SK-N-SH treated with all-trans-retinoic acid at 6 μM for 48 hours (cell line): ENCODE results near the gene HOMER1.

ENCODE experiments used
- ATAC-seq: fragments of 200-7000 bp; cut with Tn5 transposase; 3 replicates; pipeline ENCODE4 v1.9.1; 2020; ENCODE audit warnings: mild to moderate bottlenecking, moderate library complexity
- ARNTL ChIP-seq: fragments of 450-650 bp; formaldehyde crosslinking; IDR thresholded peaks from 2 replicates; pipeline ENCODE4 v1.5.0; 2020; ENCODE audit warnings: low read depth, mild to moderate bottlenecking, moderate library complexity, borderline replicate concordance
- BACH2 ChIP-seq: fragments of 250-450 bp; sonication (Bioruptor Pico); IDR thresholded peaks from 2 replicates; pipeline ENCODE4 v1.9.0; 2021; ENCODE audit warnings: mild to moderate bottlenecking, borderline replicate concordance
- CSDC2 ChIP-seq: fragments of 250-450 bp; sonication (Bioruptor Pico); IDR thresholded peaks from 2 replicates; pipeline ENCODE4 v1.5.0; 2020; ENCODE audit warnings: mild to moderate bottlenecking, moderate library complexity
- CSRNP3 ChIP-seq: fragments of 250-450 bp; sonication (Bioruptor Pico); IDR thresholded peaks from 2 replicates; pipeline ENCODE4 v1.5.1; 2021; ENCODE audit warnings: mild to moderate bottlenecking, moderate library complexity
- GLIS3 ChIP-seq: fragments of 250-450 bp; sonication (Bioruptor Pico); IDR thresholded peaks from 2 replicates; pipeline ENCODE4 v1.5.0; 2020; ENCODE audit warnings: mild to moderate bottlenecking, moderate library complexity
- ISL1 ChIP-seq: fragments of 250-450 bp; sonication (Bioruptor Pico); IDR thresholded peaks from 2 replicates; pipeline ENCODE4 v2.1.2; 2022; ENCODE audit warnings: mild to moderate bottlenecking, moderate library complexity
- PATZ1 ChIP-seq: fragments of 250-450 bp; sonication (Bioruptor Pico); IDR thresholded peaks from 2 replicates; pipeline ENCODE4 v1.8.0; 2020; ENCODE audit warnings: mild to moderate bottlenecking, moderate library complexity, borderline replicate concordance
- POU6F1 ChIP-seq: fragments of 250-450 bp; sonication (Bioruptor Pico); IDR thresholded peaks from 2 replicates; pipeline ENCODE4 v1.8.0; 2021; ENCODE audit warnings: low read depth, mild to moderate bottlenecking, moderate library complexity, borderline replicate concordance
- RARB ChIP-seq: fragments of 250-450 bp; sonication (Bioruptor Pico); IDR thresholded peaks from 2 replicates; pipeline ENCODE4 v1.8.0; 2021; ENCODE audit warnings: mild to moderate bottlenecking, moderate library complexity
- SNAI2 ChIP-seq: fragments of 250-450 bp; sonication (Bioruptor Pico); IDR thresholded peaks from 2 replicates; pipeline ENCODE4 v1.5.0; 2020; ENCODE audit warnings: mild to moderate bottlenecking, moderate library complexity
- TCF4 ChIP-seq: fragments of 250-450 bp; sonication (Bioruptor Pico); IDR thresholded peaks from 2 replicates; pipeline ENCODE4 v1.8.0; 2021; ENCODE audit warnings: mild to moderate bottlenecking, moderate library complexity, borderline replicate concordance
- TOX ChIP-seq: fragments of 250-450 bp; sonication (Bioruptor Pico); IDR thresholded peaks from 2 replicates; pipeline ENCODE4 v1.8.0; 2021; ENCODE audit warnings: mild to moderate bottlenecking, moderate library complexity, borderline replicate concordance
- TSHZ2 ChIP-seq: fragments of 250-450 bp; sonication (Bioruptor Pico); IDR thresholded peaks from 2 replicates; pipeline ENCODE4 v1.5.0; 2020; ENCODE audit warnings: mild to moderate bottlenecking, moderate library complexity
- ZC3H10 ChIP-seq: fragments of 250-450 bp; sonication (Bioruptor Pico); IDR thresholded peaks from 2 replicates; pipeline ENCODE4 v1.5.1; 2021; ENCODE audit warnings: mild to moderate bottlenecking, moderate library complexity
- ZFP30 ChIP-seq: fragments of 450-650 bp; formaldehyde crosslinking; IDR thresholded peaks from 2 replicates; pipeline ENCODE4 v1.5.0; 2022; ENCODE audit warnings: mild to moderate bottlenecking, moderate library complexity
- ZNF565 ChIP-seq: fragments of 450-650 bp; formaldehyde crosslinking; conservative IDR thresholded peaks from 2 replicates; pipeline ENCODE4 v1.5.0; 2020; ENCODE audit warnings: low read depth, mild to moderate bottlenecking, moderate library complexity
- ZNF8 ChIP-seq: fragments of 450-650 bp; formaldehyde crosslinking; IDR thresholded peaks from 2 replicates; pipeline ENCODE4 v1.5.0; 2020; ENCODE audit warnings: mild to moderate bottlenecking, moderate library complexity

The HOMER1 gene

GRCh38 chr5:79378510-79379186 is 135.3 kb downstream of the HOMER1 start:
- no peak for TF ChIP-seq TSHZ2 (CRISPR knock-in tag)
- TF ChIP-seq TOX (CRISPR knock-in tag), result no peak
- no peak for TF ChIP-seq RARB
- no peak for ATAC-seq

GRCh38 chr5:79357398-79357797 is 156.5 kb downstream of the HOMER1 start:
- TF ChIP-seq BACH2 (no peak), ISL1 (CRISPR knock-in tag) (peak; percentile 43)
- ATAC-seq, result peak; percentile 64

- no peak for TF ChIP-seq ISL1 (CRISPR knock-in tag)
- no peak for ATAC-seq
Observed at GRCh38 chr5:79349881-79350280, 164.1 kb downstream of the HOMER1 start.

GRCh38 chr5:79349047-79349446 is 164.9 kb downstream of the HOMER1 start:
- no peak for TF ChIP-seq SNAI2 (CRISPR knock-in tag)
- no peak for TF ChIP-seq GLIS3 (CRISPR knock-in tag)
- TF ChIP-seq POU6F1, result no peak
- TF ChIP-seq ARNTL (CRISPR knock-in tag), result no peak
- no peak for TF ChIP-seq TOX (CRISPR knock-in tag)
- TF ChIP-seq TCF4, result no peak
- TF ChIP-seq CSDC2, result no peak
- no peak for TF ChIP-seq CSRNP3 (CRISPR knock-in tag)
- no peak for TF ChIP-seq ZFP30 (CRISPR knock-in tag)
- TF ChIP-seq RARB, result no peak

GRCh38 chr5:79346420-79346824 is 167.5 kb downstream of the HOMER1 start:
- TF ChIP-seq ZNF565 (no peak), ISL1 (CRISPR knock-in tag) (no peak), ZNF8 (CRISPR knock-in tag) (no peak)

More at GRCh38 chr5:79349047-79349446, 164.9 kb downstream of the HOMER1 start:
- no peak for ATAC-seq

GRCh38 chr5:79333852-79334557 is 179.9 kb downstream of the HOMER1 start:
- TF ChIP-seq ZNF8 (CRISPR knock-in tag) (no peak), TSHZ2 (CRISPR knock-in tag) (no peak), PATZ1 (no peak), ZC3H10 (CRISPR knock-in tag) (no peak)
- TF ChIP-seq, all 23 proteins: peak for 0

More at GRCh38 chr5:79346420-79346824, 167.5 kb downstream of the HOMER1 start:
- ATAC-seq, result peak; percentile 46; the same call in 2 of the 3 replicates

More at GRCh38 chr5:79333852-79334557, 179.9 kb downstream of the HOMER1 start:
- no peak for ATAC-seq
